KOPT-K1 (cell line): ENCODE measurements around the gene KIAA1671.

Experiments
- H3K27ac ChIP-seq: fragments of 200-600 bp; sonication (generic); 2 replicates; pipeline ENCODE4 v1.5.1; 2016; ENCODE audit warnings: antibody characterized with exemption, mild to moderate bottlenecking, low read depth, low read length; ENCODE audit not compliant: poor library complexity, severe bottlenecking
- H3K36me3 ChIP-seq: fragments of 200-600 bp; sonication (generic); 2 replicates; pipeline ENCODE4 v1.5.1; 2017; ENCODE audit warnings: antibody characterized with exemption, mild to moderate bottlenecking, low read length, moderate library complexity; ENCODE audit not compliant: insufficient read depth
- H3K9me3 ChIP-seq: fragments of 200-600 bp; sonication (generic); 2 replicates; pipeline ENCODE4 v1.5.1; 2017; ENCODE audit warnings: antibody characterized with exemption, low read length, mild to moderate bottlenecking; ENCODE audit not compliant: insufficient read depth, poor library complexity, severe bottlenecking

KIAA1671 gene

GRCh38 chr22:25161017-25161915 lies 208.8 kb downstream of the KIAA1671 start:
- no peaks in the 10 kb centered on the region for H3K36me3 ChIP-seq
- no peak overlapping the region for H3K27ac ChIP-seq
- H3K9me3 ChIP-seq: no peaks in the 10 kb centered on the region

DNA sequence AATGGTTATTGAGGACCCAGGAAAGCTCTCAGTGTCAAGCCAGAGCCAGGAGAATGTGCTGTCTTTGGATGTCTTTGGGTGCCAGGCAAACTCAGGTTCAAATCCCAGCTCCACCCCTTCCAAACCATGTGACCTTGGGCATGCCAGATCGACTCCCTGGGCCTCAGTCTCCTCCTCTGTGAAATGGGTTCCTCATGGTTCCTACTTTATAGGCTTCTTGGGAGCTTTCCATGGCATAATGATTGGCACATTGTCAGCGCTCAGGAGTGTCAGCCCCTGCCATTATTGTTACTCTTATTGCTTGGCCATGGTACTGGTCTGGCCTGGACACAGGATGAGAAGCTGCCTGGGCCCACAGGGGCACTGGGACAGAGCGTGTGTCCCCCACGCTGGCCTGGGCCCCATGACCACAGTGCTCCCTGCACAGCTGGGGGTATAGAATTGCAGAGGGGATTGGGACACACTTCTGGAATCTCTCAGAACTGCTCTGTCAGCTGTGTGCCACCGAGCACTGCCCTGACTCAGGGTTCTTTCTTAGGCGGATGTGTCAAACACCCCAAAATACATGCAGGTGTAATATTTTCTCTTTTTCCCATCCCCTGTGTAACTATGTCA lies 209.5 kb downstream of the KIAA1671 start:
- H3K27ac ChIP-seq: no peak overlapping the region
- H3K9me3 ChIP-seq: no peaks in the 10 kb centered on the region
- no peaks in the 10 kb centered on the region for H3K36me3 ChIP-seq

DNA sequence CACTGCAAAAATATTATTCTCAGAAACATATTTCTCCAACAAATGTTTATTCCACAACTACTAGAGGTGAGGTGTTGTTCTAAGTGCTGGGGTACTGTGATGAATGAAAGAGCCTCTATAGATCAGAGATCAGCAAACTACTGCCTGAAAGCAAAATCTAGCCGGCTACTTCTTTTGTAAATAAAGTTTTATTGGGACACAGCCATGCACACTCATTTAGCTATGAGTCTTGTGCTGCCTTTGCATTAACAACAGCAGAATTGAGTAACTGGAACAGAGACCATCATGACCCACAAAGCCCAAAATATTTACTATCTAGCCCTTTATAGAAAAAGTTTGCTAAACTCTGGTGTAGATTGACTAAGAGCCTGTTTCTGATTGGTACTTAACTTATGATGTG lies 210.0 kb downstream of the KIAA1671 start:
- Histone ChIP-seq H3K36me3 (no peaks in the 10 kb centered on the region), H3K9me3 (no peaks in the 10 kb centered on the region), H3K27ac (no peak overlapping the region)

GRCh38 chr22:25165785-25166184 lies 213.3 kb downstream of the KIAA1671 start:
- H3K9me3 ChIP-seq: no peaks in the 10 kb centered on the region
- H3K36me3 ChIP-seq: no peaks in the 10 kb centered on the region
- H3K27ac ChIP-seq: no peak overlapping the region

- no peak overlapping the region for H3K27ac ChIP-seq
- H3K36me3 ChIP-seq: no peaks in the 10 kb centered on the region
- no peaks in the 10 kb centered on the region for H3K9me3 ChIP-seq
Observed at GRCh38 chr22:25166266-25167040, 213.9 kb downstream of the KIAA1671 start.

DNA sequence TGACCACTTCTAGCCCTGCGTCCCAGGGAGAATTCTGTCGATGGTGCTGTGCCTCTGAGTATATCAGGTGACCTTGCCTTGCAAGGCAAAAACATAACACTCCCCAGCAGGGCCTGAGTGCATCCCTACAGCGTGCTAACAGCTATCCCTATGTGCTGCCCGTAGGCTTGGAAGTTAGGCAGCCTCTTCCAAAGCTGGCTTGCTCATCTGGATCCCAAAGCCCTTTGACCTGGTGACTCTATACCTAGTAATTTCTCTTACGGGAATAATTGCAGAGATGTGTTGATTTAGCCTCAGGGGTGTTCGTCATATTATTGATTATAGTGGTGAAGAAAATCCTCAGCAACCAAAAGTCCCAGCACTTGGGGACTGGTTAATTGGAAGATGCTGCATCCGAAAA lies 214.6 kb downstream of the KIAA1671 start:
- no peak overlapping the region for H3K27ac ChIP-seq
- H3K9me3 ChIP-seq: no peaks in the 10 kb centered on the region
- no peaks in the 10 kb centered on the region for H3K36me3 ChIP-seq

- Histone ChIP-seq H3K36me3 (no peaks in the 10 kb centered on the region), H3K9me3 (no peaks in the 10 kb centered on the region), H3K27ac (no peak overlapping the region)
Observed at GRCh38 chr22:25167834-25168601, 215.5 kb downstream of the KIAA1671 start.

GRCh38 chr22:25169278-25170031 lies 216.9 kb downstream of the KIAA1671 start:
- Histone ChIP-seq H3K27ac (no peak overlapping the region), H3K36me3 (no peaks in the 10 kb centered on the region), H3K9me3 (no peaks in the 10 kb centered on the region)

GRCh38 chr22:25170426-25170980 lies 218.0 kb downstream of the KIAA1671 start:
- no peaks in the 10 kb centered on the region for H3K36me3 ChIP-seq
- no peaks in the 10 kb centered on the region for H3K9me3 ChIP-seq
- H3K27ac ChIP-seq: no peak overlapping the region

DNA sequence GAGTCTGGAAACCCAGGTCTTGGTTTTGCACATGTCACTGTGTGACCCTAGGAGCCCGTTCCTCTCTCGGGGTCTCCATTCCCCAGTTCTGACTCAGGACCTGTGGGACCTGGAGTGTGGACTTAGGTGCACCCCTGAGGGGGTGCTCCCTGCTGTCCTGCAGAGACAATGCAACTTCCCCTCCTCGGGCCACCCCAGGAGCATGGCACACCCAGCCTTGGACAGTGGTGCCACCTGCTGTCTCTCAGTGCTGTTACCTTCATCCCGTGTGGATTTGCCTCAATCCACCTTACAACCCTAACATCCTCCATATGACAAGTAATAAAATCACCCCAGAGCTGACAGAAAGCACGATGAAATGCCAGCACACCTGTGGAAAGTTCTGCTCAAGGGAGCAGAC lies 219.6 kb downstream of the KIAA1671 start:
- no peak overlapping the region for H3K27ac ChIP-seq
- no peaks in the 10 kb centered on the region for H3K9me3 ChIP-seq
- no peaks in the 10 kb centered on the region for H3K36me3 ChIP-seq

DNA sequence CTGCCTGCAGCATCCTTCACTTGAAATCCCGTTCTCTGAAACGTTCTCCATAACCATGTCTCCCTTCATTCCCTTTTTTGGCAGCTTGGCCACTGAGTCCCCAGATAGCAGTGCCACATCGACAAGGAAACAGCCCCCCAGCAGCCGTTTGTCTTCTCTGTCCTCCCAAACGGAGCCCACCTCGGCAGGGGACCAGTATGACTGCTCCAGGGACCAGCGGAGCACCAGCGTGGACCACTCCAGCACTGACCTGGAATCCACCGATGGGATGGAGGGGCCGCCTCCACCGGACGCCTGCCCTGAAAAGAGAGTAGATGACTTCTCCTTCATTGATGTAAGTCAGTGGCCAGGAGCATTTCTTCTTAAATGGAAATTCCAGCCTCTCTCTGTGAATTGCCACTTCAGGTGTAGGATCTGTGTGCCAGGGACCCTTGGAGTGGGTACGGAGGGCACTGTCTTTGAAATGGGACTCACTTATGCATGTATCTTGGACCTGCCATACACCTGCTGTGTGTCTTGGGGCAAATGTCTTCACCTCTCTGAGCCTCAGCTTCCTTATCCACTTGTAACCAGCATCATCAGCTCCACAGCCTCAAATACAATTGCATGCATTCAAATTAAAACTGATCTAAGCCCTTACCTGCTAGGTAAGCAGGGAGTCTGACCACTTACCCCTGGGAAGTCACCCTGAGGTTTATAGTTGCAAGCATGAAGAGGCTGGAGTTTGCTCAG lies 221.8 kb downstream of the KIAA1671 start:
- no peak overlapping the region for H3K27ac ChIP-seq
- H3K36me3 ChIP-seq: no peaks in the 10 kb centered on the region
- peaks cover 1% of the 10 kb centered on the region for H3K9me3 ChIP-seq

DNA sequence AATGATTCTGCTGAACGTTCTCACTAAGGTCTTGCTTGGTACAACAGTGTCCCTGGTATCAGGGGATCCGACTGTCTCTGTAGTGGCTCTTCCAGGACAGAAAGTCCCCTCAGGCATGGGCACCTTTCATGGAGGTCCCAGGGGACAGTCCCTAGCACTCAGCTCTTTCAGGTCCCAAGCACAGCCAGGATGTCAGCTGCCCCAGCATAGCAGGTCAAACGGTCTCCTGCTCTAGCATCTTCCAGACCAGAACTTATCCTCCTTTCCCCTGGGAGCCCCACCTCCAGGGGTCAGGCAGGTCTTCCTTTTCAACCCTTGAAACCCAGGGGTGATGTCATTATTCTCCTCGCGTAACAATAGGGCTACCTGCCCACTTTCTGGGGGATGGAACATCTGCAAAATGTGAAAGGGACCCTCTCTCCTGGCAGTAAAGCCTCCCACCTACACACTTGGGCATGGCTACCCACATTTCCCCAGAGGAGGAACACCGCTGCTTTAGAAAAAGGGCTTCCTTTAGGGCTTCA lies 222.4 kb downstream of the KIAA1671 start:
- Histone ChIP-seq H3K9me3 (peaks cover 7% of the 10 kb centered on the region), H3K36me3 (no peaks in the 10 kb centered on the region), H3K27ac (no peak overlapping the region)

GRCh38 chr22:25176175-25176574 lies 223.7 kb downstream of the KIAA1671 start:
- Histone ChIP-seq H3K36me3 (no peaks in the 10 kb centered on the region), H3K27ac (no peak overlapping the region), H3K9me3 (peaks cover 9% of the 10 kb centered on the region)
